Fibroblast of lung (primary cell): Measurements from ENCODE around the gene HOXA1.

Source experiments
- EZH2 ChIP-seq: IDR thresholded peaks from 2 replicates; pipeline ENCODE4 v1.5.1; 2012; ENCODE audit warnings: low read length, control low read depth, mild to moderate bottlenecking; ENCODE audit errors: missing control alignments
- TF ChIP-seq, protein P1 (sequence below), 2 donors: IDR thresholded peaks in 1 of 2; conservative IDR thresholded peaks in 1 of 2; 1 replicate in 1 of 2; 2 replicates in 1 of 2; pipeline ENCODE4 v1.5.1; 2011 to 2012; ENCODE audit warnings: low read length in 2 of 2, control low read depth in 1 of 2, inconsistent platforms in 1 of 2, low read depth in 1 of 2, mild to moderate bottlenecking in 1 of 2

DNA sequence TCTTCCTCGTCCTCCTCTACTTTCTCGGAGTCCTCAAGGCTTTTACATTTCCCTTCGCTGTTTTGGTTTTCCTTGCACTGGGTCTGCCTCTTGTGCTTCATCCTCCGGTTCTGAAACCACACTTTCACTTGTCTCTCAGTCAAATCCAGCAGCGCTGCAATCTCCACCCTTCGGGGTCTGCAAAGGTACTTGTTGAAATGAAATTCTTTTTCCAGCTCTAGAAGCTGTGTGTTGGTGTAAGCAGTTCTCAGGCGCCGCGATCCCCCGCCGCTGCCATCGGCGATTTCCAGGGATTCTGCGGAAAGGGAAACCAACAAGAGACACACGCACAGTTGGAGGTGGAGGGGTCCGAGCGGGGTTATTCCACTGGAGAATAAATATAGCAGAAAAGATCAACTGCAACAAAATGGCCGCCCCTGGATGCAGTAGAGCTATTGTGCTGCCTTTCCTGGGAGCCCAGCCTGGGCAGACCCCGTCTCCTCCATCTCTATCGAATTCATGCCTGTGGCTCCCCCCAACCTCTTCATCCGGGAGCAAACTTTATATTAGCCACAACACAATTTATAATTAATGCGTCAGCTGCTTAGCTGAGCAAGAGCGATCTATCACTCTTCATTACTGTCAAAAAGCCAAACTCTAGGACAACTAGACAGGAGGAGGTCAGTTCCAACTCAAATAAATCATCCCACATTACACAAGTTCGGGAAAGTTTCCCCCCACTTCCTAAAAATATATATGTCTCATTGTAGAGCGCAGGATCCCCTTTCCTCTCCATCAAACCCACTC lies 5.6 kb upstream of the HOXA1 start:
- TF ChIP-seq EZH2, result no peak
- TF ChIP-seq, protein P1, sequence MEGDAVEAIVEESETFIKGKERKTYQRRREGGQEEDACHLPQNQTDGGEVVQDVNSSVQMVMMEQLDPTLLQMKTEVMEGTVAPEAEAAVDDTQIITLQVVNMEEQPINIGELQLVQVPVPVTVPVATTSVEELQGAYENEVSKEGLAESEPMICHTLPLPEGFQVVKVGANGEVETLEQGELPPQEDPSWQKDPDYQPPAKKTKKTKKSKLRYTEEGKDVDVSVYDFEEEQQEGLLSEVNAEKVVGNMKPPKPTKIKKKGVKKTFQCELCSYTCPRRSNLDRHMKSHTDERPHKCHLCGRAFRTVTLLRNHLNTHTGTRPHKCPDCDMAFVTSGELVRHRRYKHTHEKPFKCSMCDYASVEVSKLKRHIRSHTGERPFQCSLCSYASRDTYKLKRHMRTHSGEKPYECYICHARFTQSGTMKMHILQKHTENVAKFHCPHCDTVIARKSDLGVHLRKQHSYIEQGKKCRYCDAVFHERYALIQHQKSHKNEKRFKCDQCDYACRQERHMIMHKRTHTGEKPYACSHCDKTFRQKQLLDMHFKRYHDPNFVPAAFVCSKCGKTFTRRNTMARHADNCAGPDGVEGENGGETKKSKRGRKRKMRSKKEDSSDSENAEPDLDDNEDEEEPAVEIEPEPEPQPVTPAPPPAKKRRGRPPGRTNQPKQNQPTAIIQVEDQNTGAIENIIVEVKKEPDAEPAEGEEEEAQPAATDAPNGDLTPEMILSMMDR (conservative IDR thresholded peaks at IDR 0.05 in 1 of 2, IDR thresholded peaks at IDR 0.05 in 1 of 2; ENCODE audit: low read depth in 1 of 2, low read length in 2 of 2), result no peak
